ENCODE data around the gene FAM177A1. TPM values are rescaled to one million over a fixed set of nuclear protein-coding genes. Genes with fewer than 3 reads are reported as not detected.
"Not testable (repeated sequence)": the region's sequence is repeated elsewhere in the genome, so short reads cannot be mapped to it uniquely, and the experiment has no call there.

Gene FAM177A1
- total RNA-seq, 2 donors from 2014 or later, result 50.0 to 52.0 TPM

DNA sequence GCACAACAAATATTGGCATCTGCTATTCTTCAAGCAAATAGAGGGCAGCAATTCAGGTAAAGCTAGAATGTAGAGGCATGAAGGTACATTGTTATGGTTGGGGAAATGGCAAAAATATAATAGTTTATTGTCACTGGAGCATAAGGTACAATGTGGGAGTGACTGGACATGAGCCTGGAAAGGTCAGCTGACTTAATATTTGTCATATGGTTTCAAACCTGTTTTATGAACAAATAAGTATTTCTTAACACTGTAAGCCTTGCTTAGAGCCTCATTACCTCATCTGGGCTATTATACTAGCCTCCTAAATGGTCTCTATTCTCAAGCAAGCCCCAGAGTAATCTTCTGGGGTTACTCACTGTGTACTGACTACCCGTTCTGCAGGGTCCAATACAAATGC lies 33.7 kb downstream of the FAM177A1 start:
- H3K4me1 Mint-ChIP-seq (ENCODE audit: low read depth in 2 of 2), result no peaks in the 10 kb centered on the region
- DNase-seq (ENCODE audit: low spot score) (no peak), ATAC-seq (no peak)
- H3K36me3 Mint-ChIP-seq, result no peaks in the 10 kb centered on the region
- H3K27me3 Mint-ChIP-seq, result no peaks in the 10 kb centered on the region
- H3K4me3 Mint-ChIP-seq, result no peak overlapping the region
- no peak overlapping the region for H3K27ac Mint-ChIP-seq
- no peaks in the 10 kb centered on the region for H3K9me3 Mint-ChIP-seq

DNA sequence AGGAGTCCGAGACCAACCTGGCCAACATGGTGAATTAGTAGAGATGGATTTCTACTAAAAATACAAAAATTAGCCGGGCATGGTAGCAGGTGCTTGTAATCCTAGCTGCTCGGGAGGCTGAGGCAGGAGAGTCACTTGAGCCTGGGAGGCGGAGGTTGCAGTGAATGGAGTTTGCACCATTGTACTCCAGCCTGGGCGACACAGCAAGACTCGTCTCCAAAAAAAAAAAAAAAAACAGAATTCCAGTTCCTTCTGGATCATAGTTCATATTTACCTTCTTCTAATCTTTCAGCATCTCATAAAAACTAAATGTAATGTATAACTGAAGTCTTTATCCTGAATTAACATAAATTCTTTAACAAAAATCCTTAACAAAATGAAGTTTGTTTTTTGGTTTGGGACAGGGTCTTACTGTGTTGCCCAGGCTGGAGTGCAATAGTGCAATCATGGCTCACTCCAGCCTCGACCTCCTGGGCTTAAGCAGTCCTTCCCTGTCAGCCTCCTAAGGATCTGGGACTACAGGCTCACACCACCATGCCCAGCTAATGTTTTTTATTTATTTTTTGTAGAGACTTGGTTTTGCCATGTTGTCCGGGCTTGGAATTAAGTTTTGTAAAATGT lies 37.6 kb downstream of the FAM177A1 start:
- ATAC-seq (no peak), DNase-seq (ENCODE audit: low spot score) (no peak)
- Mint-ChIP-seq H3K27me3 (no peaks in the 10 kb centered on the region), H3K4me1 (ENCODE audit: low read depth in 2 of 2) (peaks cover 0 to 3% of the 10 kb centered on the region in 2 donors), H3K9me3 (no peaks in the 10 kb centered on the region), H3K27ac (no peak overlapping the region), H3K4me3 (no peak overlapping the region), H3K36me3 (peaks cover 16% of the 10 kb centered on the region)

DNA sequence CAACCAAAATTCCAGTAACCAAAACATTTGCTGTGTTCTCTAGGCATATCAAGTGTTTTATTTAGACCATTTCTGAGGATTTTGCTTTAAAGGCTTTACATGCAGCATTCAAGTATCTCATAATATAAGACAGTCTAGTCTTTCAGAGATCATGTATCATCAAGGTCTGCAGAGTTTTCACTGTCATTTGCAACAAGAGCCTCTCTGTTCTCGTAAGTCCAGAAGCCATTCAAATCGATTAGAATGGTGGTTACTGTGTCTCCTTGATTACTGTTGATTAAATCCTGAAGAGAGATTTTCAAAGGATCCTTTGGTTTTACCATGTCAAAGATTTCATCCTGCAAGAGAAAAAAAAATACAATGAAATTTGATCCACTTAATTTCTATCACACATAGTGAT lies 39.4 kb downstream of the FAM177A1 start:
- no peak for ATAC-seq
- Mint-ChIP-seq H3K4me3 (no peak overlapping the region), H3K4me1 (ENCODE audit: low read depth in 2 of 2) (peaks cover 0 to 3% of the 10 kb centered on the region in 2 donors), H3K27me3 (no peaks in the 10 kb centered on the region), H3K27ac (peak overlapping the region in 1 of 2 donors; percentile 20), H3K9me3 (no peaks in the 10 kb centered on the region), H3K36me3 (peaks cover 16% of the 10 kb centered on the region)
- DNase-seq (ENCODE audit: low spot score), result no peak

DNA sequence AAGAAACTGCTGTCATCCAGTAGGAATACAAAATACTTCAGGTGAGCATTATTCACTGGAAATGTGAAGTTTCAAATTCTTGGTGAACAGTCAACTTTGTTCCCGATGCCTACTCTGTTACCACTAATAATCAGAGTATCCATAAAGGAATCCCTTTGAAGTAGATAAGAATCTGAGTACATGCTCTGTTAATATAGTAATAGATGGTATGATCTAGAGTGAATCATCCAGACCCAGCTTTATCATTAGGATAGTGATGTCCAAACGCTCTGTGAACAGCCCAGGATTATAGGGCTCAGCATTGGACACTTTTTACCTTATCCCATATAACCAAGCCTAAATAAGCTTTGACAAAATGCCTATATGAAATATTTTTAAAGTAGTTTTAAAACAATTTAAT lies 42.4 kb downstream of the FAM177A1 start:
- Mint-ChIP-seq H3K4me1 (ENCODE audit: low read depth in 2 of 2) (peaks cover 0 to 3% of the 10 kb centered on the region in 2 donors), H3K36me3 (peaks cover 16% of the 10 kb centered on the region), H3K27me3 (no peaks in the 10 kb centered on the region), H3K4me3 (no peak overlapping the region), H3K9me3 (no peaks in the 10 kb centered on the region), H3K27ac (peak overlapping the region in 1 of 2 donors; percentile 67)
- DNase-seq (ENCODE audit: low spot score) (no peak), ATAC-seq (no peak)

DNA sequence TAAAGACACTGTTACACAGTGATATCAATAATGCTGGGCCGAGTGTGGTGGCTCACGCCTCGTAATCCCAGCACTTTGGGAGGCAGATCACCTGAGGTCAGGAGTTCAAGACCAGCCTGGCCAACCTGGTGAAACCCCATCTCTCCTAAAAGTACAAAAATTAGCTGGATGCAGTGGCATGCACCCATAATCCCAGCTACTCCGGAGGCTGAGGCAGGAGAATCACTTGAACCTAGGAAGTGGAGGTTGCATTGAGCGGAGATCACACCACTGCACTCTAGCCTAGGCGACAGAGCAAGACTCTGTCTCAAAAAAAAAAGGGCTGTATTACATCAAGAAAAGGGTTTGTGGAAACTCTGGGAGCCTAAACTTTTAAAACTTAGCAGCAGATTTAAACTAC lies 48.6 kb downstream of the FAM177A1 start:
- not testable (repeated sequence) for H3K27ac Mint-ChIP-seq; H3K9me3 Mint-ChIP-seq; H3K36me3 Mint-ChIP-seq; H3K4me3 Mint-ChIP-seq; H3K4me1 Mint-ChIP-seq (ENCODE audit: low read depth in 2 of 2); DNase-seq (ENCODE audit: low spot score); H3K27me3 Mint-ChIP-seq; ATAC-seq

DNA sequence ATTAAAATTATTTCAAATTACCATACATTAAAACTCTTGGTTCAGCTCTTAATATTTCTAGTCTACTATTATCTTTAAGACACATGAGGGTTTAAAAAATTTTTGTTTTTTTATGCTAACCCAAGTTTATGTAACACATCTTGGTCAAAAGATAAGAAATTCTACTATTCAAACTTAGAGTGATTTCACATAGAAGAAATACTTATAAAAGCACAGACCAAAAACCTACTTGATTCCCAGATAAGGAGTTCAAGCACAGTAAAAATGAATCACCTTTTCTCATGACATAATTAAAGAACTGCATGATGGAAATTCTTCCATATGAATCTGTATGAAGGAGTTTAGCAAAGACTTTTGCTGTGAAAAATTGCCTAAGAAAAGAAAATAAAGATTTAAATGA lies 61.8 kb downstream of the FAM177A1 start:
- H3K4me1 Mint-ChIP-seq (ENCODE audit: low read depth in 2 of 2), result peaks cover 2 to 8% of the 10 kb centered on the region in 2 donors
- no peaks in the 10 kb centered on the region for H3K27me3 Mint-ChIP-seq
- DNase-seq (ENCODE audit: low spot score) (no peak), ATAC-seq (no peak)
- no peak overlapping the region for H3K4me3 Mint-ChIP-seq
- no peaks in the 10 kb centered on the region for H3K9me3 Mint-ChIP-seq
- H3K36me3 Mint-ChIP-seq, result peaks cover 30% of the 10 kb centered on the region
- H3K27ac Mint-ChIP-seq, result no peak overlapping the region

DNA sequence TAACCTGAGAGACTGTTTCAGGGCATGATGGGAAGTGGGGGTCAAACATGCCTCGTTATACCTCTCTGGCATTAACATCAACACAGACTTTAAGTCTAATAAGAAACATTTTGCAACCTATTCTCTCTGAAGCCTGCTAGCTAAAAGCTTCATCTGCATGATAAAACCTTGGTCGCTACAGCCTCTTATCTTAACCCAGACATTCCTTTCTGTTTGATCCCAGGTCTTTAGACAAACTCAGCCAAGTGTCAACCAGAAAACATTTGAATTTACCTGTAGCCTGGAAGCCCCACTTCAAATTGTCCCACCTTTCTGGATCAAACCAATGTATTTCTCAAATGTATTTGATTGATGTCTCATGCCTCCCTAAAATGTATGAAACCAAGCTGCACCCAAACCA lies 66.6 kb downstream of the FAM177A1 start:
- no peaks in the 10 kb centered on the region for H3K9me3 Mint-ChIP-seq
- H3K4me1 Mint-ChIP-seq (ENCODE audit: low read depth in 2 of 2), result peaks cover 21 to 25% of the 10 kb centered on the region in 2 donors
- ATAC-seq, result no peak
- no peak overlapping the region for H3K4me3 Mint-ChIP-seq
- no peaks in the 10 kb centered on the region for H3K27me3 Mint-ChIP-seq
- no peak overlapping the region for H3K27ac Mint-ChIP-seq
- DNase-seq (ENCODE audit: low spot score), result no peak
- peaks cover 36% of the 10 kb centered on the region for H3K36me3 Mint-ChIP-seq

DNA sequence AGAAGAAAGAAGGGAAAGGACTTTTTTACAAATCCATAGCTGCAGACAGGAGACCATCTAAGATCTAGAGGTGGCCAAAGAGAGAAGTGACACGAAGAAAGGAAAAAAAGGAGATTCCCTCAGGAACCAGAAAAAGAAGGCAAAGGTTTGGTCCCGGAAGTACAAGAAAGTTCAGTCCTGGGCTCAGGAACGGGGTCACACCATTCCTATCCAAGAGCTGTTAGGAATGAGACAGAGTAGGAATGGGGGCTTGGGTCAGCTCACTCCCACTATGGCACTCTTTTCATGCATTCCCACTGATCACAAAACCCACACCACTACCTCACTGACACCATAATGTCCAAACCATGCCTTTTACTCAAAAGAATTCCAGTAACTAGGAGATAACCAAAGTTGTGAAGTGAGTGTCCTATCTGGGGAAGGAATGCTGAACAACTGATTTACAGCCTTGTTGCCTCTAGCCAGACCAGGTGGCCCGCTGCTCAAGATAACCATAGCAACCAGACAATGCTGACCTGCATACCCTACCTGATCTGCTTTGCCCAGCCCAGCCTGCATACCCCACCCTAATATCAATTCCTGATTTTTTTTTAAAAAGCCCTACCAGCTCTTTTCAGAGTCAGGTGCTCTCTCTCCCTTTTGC lies 67.4 kb downstream of the FAM177A1 start:
- H3K27ac Mint-ChIP-seq, result peak overlapping the region in 1 of 2 donors; percentile 33
- H3K27me3 Mint-ChIP-seq, result no peaks in the 10 kb centered on the region
- no peaks in the 10 kb centered on the region for H3K9me3 Mint-ChIP-seq
- no peak for ATAC-seq
- H3K4me1 Mint-ChIP-seq (ENCODE audit: low read depth in 2 of 2), result peaks cover 27 to 29% of the 10 kb centered on the region in 2 donors
- peaks cover 36% of the 10 kb centered on the region for H3K36me3 Mint-ChIP-seq
- DNase-seq (ENCODE audit: low spot score), result no peak
- H3K4me3 Mint-ChIP-seq, result no peak overlapping the region

DNA sequence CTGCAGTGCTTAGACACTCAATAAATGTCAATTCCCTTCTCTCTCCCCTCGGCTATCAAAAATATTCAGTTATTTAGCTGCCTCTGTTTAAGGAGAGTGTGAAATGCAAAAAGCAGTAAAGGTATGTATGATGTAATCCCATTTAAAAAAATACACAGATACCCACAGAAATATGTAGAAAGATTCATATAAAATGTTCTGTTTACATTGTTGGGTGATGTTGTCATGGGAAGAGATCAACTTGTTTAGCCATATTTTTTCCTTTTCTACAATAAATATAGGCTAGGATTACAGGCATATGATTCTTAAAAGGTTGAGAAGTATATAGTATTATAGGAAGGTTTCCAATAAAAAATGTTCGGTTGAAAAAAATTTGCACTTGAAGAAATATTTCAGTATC lies 68.0 kb downstream of the FAM177A1 start:
- H3K36me3 Mint-ChIP-seq, result peaks cover 36% of the 10 kb centered on the region
- DNase-seq (ENCODE audit: low spot score), result no peak
- H3K9me3 Mint-ChIP-seq, result no peaks in the 10 kb centered on the region
- H3K4me3 Mint-ChIP-seq, result no peak overlapping the region
- no peak for ATAC-seq
- peak overlapping the region in 1 of 2 donors; percentile 33 for H3K27ac Mint-ChIP-seq
- no peaks in the 10 kb centered on the region for H3K27me3 Mint-ChIP-seq
- peaks cover 27 to 29% of the 10 kb centered on the region in 2 donors for H3K4me1 Mint-ChIP-seq (ENCODE audit: low read depth in 2 of 2)

DNA sequence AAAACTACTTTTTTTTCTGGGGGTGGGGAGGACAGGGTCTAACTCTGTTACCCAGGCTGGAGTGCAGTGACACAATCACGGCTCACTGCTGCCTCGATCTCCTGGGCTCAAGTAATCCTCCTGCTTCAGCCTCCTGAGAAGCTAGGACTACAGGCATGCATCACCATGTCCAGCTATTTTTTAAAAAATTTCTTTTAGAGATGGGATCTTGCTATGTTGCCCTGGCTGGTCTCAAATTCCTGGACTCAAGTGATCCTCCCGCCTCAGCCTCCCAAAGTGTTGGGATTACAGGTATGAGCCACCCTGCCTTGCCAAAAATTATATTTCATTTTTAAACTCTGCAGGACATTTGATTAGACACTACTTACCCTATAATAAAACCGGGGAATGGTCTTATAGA lies 70.2 kb downstream of the FAM177A1 start:
- H3K36me3 Mint-ChIP-seq, result peaks cover 39% of the 10 kb centered on the region
- no peaks in the 10 kb centered on the region for H3K27me3 Mint-ChIP-seq
- ATAC-seq (no peak), DNase-seq (ENCODE audit: low spot score) (no peak)
- peaks cover 39 to 42% of the 10 kb centered on the region in 2 donors for H3K4me1 Mint-ChIP-seq (ENCODE audit: low read depth in 2 of 2)
- no peak overlapping the region for H3K27ac Mint-ChIP-seq
- H3K4me3 Mint-ChIP-seq, result no peak overlapping the region
- H3K9me3 Mint-ChIP-seq, result no peaks in the 10 kb centered on the region

DNA sequence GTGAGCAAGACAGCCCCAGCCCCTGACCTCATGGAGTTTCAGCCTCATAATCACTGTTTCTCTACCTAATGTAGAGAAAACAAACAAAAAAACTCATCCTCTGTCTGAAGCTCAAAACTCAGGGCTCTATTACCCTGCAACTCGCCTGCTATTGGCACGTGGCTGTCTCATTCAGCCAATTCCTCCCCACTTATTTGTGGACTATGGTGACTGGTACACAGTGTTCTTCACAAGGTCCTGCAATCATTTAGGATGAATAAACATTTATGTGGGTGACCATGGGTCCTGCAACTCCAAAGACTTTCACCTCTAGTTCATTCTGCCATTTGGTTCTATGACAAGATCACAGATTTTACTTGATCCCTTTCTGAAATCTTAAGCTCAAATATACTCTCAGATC lies 71.0 kb downstream of the FAM177A1 start:
- Mint-ChIP-seq H3K4me1 (ENCODE audit: low read depth in 2 of 2) (peaks cover 37 to 45% of the 10 kb centered on the region in 2 donors), H3K36me3 (peaks cover 36% of the 10 kb centered on the region), H3K27ac (peak overlapping the region; percentile 15 to 50), H3K4me3 (no peak overlapping the region), H3K27me3 (no peaks in the 10 kb centered on the region), H3K9me3 (no peaks in the 10 kb centered on the region)
- no peak for DNase-seq (ENCODE audit: low spot score)
- no peak for ATAC-seq

DNA sequence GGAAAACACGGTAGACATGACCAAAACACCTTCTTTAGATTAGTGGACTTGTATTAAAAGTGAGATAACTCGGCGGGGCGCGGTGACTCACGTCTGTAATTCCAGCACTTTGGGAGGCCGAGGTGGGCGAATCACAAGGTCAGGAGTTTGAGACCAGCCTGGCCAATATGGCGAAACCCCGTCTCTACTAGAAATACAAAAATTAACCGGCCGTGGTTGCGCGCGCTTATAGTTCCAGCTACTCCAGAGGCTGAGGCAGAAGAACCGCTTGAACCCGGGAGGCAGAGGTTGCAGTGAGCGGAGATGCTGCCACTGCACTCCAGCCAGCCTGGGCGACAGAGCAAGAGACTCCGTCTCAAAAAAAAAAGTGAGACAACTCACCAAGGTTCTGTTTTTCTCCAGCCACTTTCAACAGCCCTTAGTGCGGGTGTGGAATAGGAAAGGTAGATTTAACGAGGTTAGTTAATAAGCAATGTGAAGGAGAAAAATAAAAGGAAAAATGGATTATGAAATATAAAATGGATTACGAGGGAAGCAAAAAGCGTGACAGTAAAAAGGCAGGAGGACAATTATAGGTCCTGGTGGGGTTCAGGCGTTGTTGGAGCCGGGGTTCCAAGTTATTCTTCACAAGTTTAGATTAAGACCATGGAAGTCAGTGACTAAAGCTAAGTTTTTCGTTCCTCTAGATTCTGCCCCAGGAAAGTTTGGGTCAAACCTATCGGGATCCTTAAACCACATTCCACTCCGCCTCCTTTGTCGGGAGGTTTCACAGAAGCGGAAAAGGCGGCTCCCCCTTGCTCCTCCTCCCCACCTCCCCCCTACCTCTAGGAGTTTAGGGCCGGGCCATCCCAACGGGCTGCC lies 75.2 kb downstream of the FAM177A1 start:
- peaks cover 27% of the 10 kb centered on the region for H3K36me3 Mint-ChIP-seq
- no peaks in the 10 kb centered on the region for H3K9me3 Mint-ChIP-seq
- no peak for DNase-seq (ENCODE audit: low spot score)
- H3K27ac Mint-ChIP-seq, result peak overlapping the region; percentile 95 to 97
- H3K4me1 Mint-ChIP-seq (ENCODE audit: low read depth in 2 of 2), result peaks cover 44 to 53% of the 10 kb centered on the region in 2 donors
- H3K4me3 Mint-ChIP-seq, result peak overlapping the region; percentile 93
- no peaks in the 10 kb centered on the region for H3K27me3 Mint-ChIP-seq
- peak in 1 of 2 donors; percentile 74 for ATAC-seq

DNA sequence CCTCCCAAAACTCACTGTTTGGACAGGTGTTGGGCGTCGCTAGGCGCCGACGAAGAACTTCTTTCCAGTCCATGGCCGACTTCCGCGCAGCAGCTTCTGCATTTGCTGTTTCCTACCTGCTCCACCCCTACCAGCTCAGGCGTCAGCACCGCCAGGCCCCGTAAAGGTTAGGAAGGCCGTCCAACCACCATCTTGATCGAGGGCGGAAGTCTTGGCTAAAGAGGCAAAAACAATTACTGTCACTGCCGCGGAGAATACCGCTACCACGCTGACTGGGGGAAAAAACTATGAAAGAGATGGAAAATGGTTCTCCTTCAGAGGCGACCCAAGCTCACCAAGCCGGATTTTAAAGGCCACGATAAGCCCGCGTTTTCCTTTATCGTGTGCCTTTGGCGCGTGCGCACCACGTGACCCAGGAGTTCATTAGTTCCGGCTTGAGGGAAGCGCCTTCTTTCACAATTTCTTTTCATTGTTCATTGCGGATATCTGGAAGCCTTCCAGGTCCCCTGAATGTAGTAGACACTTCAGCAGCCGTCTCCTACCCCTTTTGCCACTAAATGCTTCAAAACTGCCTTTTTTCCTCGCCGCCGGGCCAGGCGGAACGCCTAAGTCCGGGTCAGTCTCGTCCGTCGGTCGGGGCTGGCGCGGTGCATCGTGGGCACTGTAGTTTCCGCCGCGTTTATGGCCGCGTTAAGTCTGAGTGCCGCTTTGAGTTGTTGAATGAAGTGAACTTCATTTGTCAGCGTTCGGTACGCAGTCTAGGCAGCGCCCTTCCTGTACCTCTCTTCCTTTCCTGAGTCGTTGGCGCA lies 76.0 kb downstream of the FAM177A1 start, which contains the start of the genes PPP2R3C and PRORP:
Gene PPP2R3C, minus strand, starts transcription at position 104 of the 809 bp plus-strand sequence. Its CDS starts 31 bp downstream, at position 73.
Gene PRORP, plus strand, starts transcription at position 666 of the 809 bp plus-strand sequence. CDS start 694 bp downstream, outside the sequence.
- no peaks in the 10 kb centered on the region for H3K9me3 Mint-ChIP-seq
- peaks cover 25% of the 10 kb centered on the region for H3K36me3 Mint-ChIP-seq
- peak; percentile 93 for ATAC-seq
- H3K4me1 Mint-ChIP-seq (ENCODE audit: low read depth in 2 of 2), result peaks cover 41 to 52% of the 10 kb centered on the region in 2 donors
- H3K4me3 Mint-ChIP-seq, result peak within 1 kb of the TSS; percentile 93
- H3K27ac Mint-ChIP-seq, result peak within 1 kb of the TSS; percentile 95 to 97
- peak; percentile 87 for DNase-seq (ENCODE audit: low spot score)
- no peaks in the 10 kb centered on the region for H3K27me3 Mint-ChIP-seq
